Naive thymus-derived CD8-positive, alpha-beta T cell (primary cell): ENCODE measurements around the gene SPRYD3. TPM values are rescaled to one million over a fixed set of nuclear protein-coding genes. Genes with fewer than 3 reads are reported as not detected.
A peak's percentile ranks its signal among the peaks of the same experiment; 100 is the strongest.
"Not testable (repeated sequence)": the region's sequence is repeated elsewhere in the genome, so short reads cannot be mapped to it uniquely, and the experiment has no call there.

Experiments used
- ATAC-seq, 2 donors: fragments of 150-1000 bp; cut with Tn5 transposase in 1 of 2; sonication (Bioruptor Pico), chemical (Tn5 transposase) in 1 of 2; 1 replicate in 1 of 2; 2 replicates in 1 of 2; pipeline ENCODE4 v1.10.0; 2021; ENCODE audit warnings: mild to moderate bottlenecking in 2 of 2, moderate library complexity in 2 of 2
- POLR2A ChIA-PET: fragments of 350-600 bp; sonication (Branson Sonifier 250); formaldehyde crosslinking; loops from one replicate; lab custom pipeline; 2021; ENCODE audit warnings: antibody characterized with exemption; lab: Charles Lee
- DNase-seq, 10 donors: peaks; one replicate each; pipeline versions ENCODE4 v3.0.0 to v3.0.0-alpha.2; 2020 to 2022
- H3K27ac Mint-ChIP-seq, 10 donors: one replicate each; pipeline ENCODE4 v1.8.0; 2020 to 2022; ENCODE audit warnings: mild to moderate bottlenecking in 10 of 10, mixed read lengths in 10 of 10, moderate library complexity in 4 of 10, inconsistent platforms in 1 of 10
- H3K27me3 Mint-ChIP-seq, 5 donors: one replicate each; pipeline ENCODE4 v1.8.0; 2021 to 2022; ENCODE audit warnings: mixed read lengths in 5 of 5
- H3K36me3 Mint-ChIP-seq, 3 donors: one replicate each; pipeline ENCODE4 v1.8.0; 2020 to 2022; ENCODE audit warnings: mixed read lengths in 3 of 3, mild to moderate bottlenecking in 2 of 3, inconsistent platforms in 1 of 3
- H3K4me1 Mint-ChIP-seq, 4 donors: one replicate each; pipeline ENCODE4 v1.8.0; 2021 to 2022; ENCODE audit warnings: mixed read lengths in 4 of 4
- H3K4me3 Mint-ChIP-seq, 10 donors: one replicate each; pipeline ENCODE4 v1.8.0; 2020 to 2022; ENCODE audit warnings: mild to moderate bottlenecking in 10 of 10, mixed read lengths in 10 of 10, moderate library complexity in 6 of 10, inconsistent platforms in 1 of 10
- H3K9me3 Mint-ChIP-seq, 9 donors: one replicate each; pipeline ENCODE4 v1.8.0; 2020 to 2022; ENCODE audit warnings: mixed read lengths in 9 of 9, mild to moderate bottlenecking in 3 of 9, inconsistent platforms in 1 of 9, moderate library complexity in 1 of 9
- polyA plus RNA-seq, 3 donors: library from polyadenylated mRNA; unstranded; fragments of 300-500 nt; fragmentation: Illumina TruSeq; gene quantifications; one replicate each; pipeline ENCODE4 v1.2.3, GENCODE V29; 2021
- total RNA-seq, 8 experiments: library from RNA in 2 of 8; stranded (reverse) in 2 of 8; gene quantifications; one replicate each; pipeline ENCODE4 v1.2.3 and lab custom pipeline; 2021 to 2026

SPRYD3 gene
- total and polyA plus RNA-seq, 5 experiments from 2014 or later = 47.8 to 53.2 (median 50.0) TPM

- Mint-ChIP-seq H3K4me3 (no peak overlapping the region), H3K27me3 (no peaks in the 10 kb centered on the region), H3K36me3 (peaks cover 0 to 30% (median 1%) of the 10 kb centered on the region in 3 donors), H3K4me1 (peaks cover 2 to 26% (median 21%) of the 10 kb centered on the region in 4 donors), H3K27ac (peak overlapping the region in 3 of 10 donors; percentile 11 to 89 (median 52)), H3K9me3 (no peaks in the 10 kb centered on the region)
- ATAC-seq (no peak), DNase-seq (peak in 1 of 10 donors; percentile 53)
- POLR2A ChIA-PET = interaction anchor here (0.9 to 1.0 kb wide), 2 partner anchors 10 kb away, joined by 3 read pairs; no protein-coding TSS in a partner anchor
These were observed 35.1 kb downstream of the SPRYD3 start for GRCh38 chr12:53044052-53044581.

- no peak for ATAC-seq
- H3K4me3 Mint-ChIP-seq = no peak overlapping the region
- POLR2A ChIA-PET = interaction anchor here (0.7 to 1.4 kb wide), 3 partner anchors 12 to 21 kb away, joined by 3 to 4 read pairs (median 3); no protein-coding TSS in a partner anchor
These were observed 36.4 kb downstream of the SPRYD3 start for GRCh38 chr12:53042607-53043454.

GRCh38 chr12:53039851-53040250, 39.3 kb downstream of the SPRYD3 start:
- Mint-ChIP-seq H3K36me3 (peaks cover 3 to 72% (median 11%) of the 10 kb centered on the region in 3 donors), H3K9me3 (no peaks in the 10 kb centered on the region), H3K27ac (peak overlapping the region in 1 of 10 donors; percentile 43), H3K27me3 (no peaks in the 10 kb centered on the region), H3K4me1 (peaks cover 5 to 22% (median 14%) of the 10 kb centered on the region in 4 donors), H3K4me3 (peak overlapping the region in 1 of 10 donors; percentile 15)
- DNase-seq (no peak), ATAC-seq (no peak)
- POLR2A ChIA-PET = no interaction called here

More at GRCh38 chr12:53042607-53043454, 36.4 kb downstream of the SPRYD3 start:
- no peaks in the 10 kb centered on the region for H3K9me3 Mint-ChIP-seq
- DNase-seq = no peak
- H3K4me1 Mint-ChIP-seq = peaks cover 8 to 34% (median 30%) of the 10 kb centered on the region in 4 donors
- no peaks in the 10 kb centered on the region for H3K27me3 Mint-ChIP-seq
- H3K27ac Mint-ChIP-seq = peak overlapping the region in 7 of 10 donors; percentile 4 to 86 (median 41)
- peaks cover 3 to 43% (median 8%) of the 10 kb centered on the region in 3 donors for H3K36me3 Mint-ChIP-seq

- Mint-ChIP-seq H3K27ac (no peak overlapping the region), H3K36me3 (peaks cover 3 to 94% (median 25%) of the 10 kb centered on the region in 3 donors), H3K27me3 (no peaks in the 10 kb centered on the region), H3K9me3 (no peaks in the 10 kb centered on the region), H3K4me1 (peaks cover 5 to 20% (median 10%) of the 10 kb centered on the region in 4 donors), H3K4me3 (no peak overlapping the region)
- POLR2A ChIA-PET = interaction anchor here (1.3 kb wide), 1 partner anchor 63 kb away, joined by 3 read pairs; no protein-coding TSS in a partner anchor
- ATAC-seq (no peak), DNase-seq (peak in 1 of 10 donors; percentile 44)
These were observed 42.4 kb downstream of the SPRYD3 start for GRCh38 chr12:53036802-53037201.

DNA sequence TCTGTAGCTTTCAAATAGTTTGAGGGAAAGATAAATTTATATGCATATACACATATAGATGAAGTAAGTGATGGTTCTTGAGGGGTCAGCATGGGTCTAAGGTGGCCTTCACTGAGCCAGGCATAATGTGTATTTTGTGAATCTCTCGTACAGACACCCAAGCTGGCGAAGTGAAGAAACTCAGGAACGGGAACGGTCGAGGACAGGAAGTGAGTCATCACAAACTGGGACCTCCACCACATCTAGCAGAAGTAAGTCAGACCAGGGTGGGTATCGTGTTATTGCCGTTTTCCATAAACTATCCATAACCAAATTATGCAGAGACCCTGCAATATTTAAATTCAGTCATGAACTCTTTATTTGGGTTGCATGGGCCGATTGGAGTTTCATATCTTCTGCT, 44.7 kb downstream of the SPRYD3 start:
- Mint-ChIP-seq H3K27me3 (no peaks in the 10 kb centered on the region), H3K36me3 (peaks cover 3 to 95% (median 26%) of the 10 kb centered on the region in 3 donors), H3K27ac (peak overlapping the region in 4 of 10 donors; percentile 16 to 81 (median 68)), H3K9me3 (no peaks in the 10 kb centered on the region), H3K4me1 (peaks cover 8 to 23% (median 10%) of the 10 kb centered on the region in 4 donors), H3K4me3 (no peak overlapping the region)
- POLR2A ChIA-PET = interaction anchor here (1.0 kb wide), 2 partner anchors 13 to 20 kb away, joined by 3 to 8 read pairs; no protein-coding TSS in a partner anchor
- ATAC-seq (no peak), DNase-seq (no peak)

- POLR2A ChIA-PET = interaction anchor here (1.0 kb wide), 1 partner anchor 12 kb away, joined by 3 read pairs; no protein-coding TSS in a partner anchor
- H3K9me3 Mint-ChIP-seq, H3K4me3 Mint-ChIP-seq, ATAC-seq, H3K27me3 Mint-ChIP-seq, DNase-seq: not testable (repeated sequence)
- Mint-ChIP-seq H3K4me1 (peaks cover 5 to 18% (median 6%) of the 10 kb centered on the region in 4 donors), H3K27ac (peak overlapping the region in 3 of 10 donors; percentile 7 to 67 (median 16)), H3K36me3 (peaks cover 2 to 95% (median 23%) of the 10 kb centered on the region in 3 donors)
These were observed 45.4 kb downstream of the SPRYD3 start for GRCh38 chr12:53033832-53034231.

DNA sequence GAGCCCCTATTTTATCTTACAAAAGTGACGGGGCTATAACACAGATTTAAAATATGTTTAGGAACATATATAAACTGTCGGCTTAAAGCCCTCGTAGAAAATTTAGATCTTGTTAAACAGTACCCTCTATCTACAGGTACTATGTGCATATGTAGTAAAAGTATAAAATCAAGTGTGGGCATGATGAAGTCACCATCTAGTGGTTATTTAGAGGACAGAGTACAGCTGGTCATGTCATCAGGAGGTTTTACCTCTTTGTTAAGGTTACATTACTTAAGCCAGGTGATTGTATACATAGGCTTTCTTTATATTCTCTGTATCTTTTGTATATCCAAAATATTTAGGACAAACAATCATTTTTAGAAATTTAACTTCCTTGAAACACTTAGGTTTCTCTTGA, 47.6 kb downstream of the SPRYD3 start:
- no peaks in the 10 kb centered on the region for H3K27me3 Mint-ChIP-seq
- peaks cover 7 to 95% (median 30%) of the 10 kb centered on the region in 3 donors for H3K36me3 Mint-ChIP-seq
- peaks cover 0 to 5% (median 2%) of the 10 kb centered on the region in 4 donors for H3K4me1 Mint-ChIP-seq
- no peak overlapping the region for H3K27ac Mint-ChIP-seq
- DNase-seq (no peak), ATAC-seq (no peak)
- no peaks in the 10 kb centered on the region for H3K9me3 Mint-ChIP-seq
- POLR2A ChIA-PET = interaction anchor here (0.6 kb wide), 1 partner anchor 460 kb away, joined by 3 read pairs; no protein-coding TSS in a partner anchor
- H3K4me3 Mint-ChIP-seq = no peak overlapping the region

- POLR2A ChIA-PET = interaction anchor here (0.7 to 1.2 kb wide), 3 partner anchors 14 to 21 kb away, joined by 3 read pairs; partner anchors contain the start of gene EIF4B
- ATAC-seq = not testable (repeated sequence)
These were observed 52.2 kb downstream of the SPRYD3 start for GRCh38 chr12:53027014-53027413.

DNA sequence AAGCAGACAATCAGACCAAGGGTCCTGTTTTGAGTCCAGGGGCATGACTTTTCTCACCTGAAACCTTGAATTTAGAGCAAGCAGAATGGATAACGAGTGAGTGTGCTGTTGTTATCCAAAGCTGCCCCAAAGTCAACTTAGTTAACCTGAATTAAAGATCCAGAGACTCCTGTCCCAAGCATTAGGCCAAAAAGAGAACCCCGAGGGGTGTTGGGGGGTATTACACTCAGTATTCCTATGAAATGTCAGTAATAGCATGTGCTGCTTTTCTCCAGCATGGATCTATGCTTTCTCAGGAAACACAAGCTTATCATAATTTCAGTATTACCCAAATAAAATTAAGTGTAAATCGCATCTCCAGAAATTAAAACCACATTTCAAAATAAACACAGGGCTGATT, 53.9 kb downstream of the SPRYD3 start:
- peaks cover 0 to 6% (median 4%) of the 10 kb centered on the region in 4 donors for H3K4me1 Mint-ChIP-seq
- H3K36me3 Mint-ChIP-seq = peaks cover 16 to 88% (median 23%) of the 10 kb centered on the region in 3 donors
- no peaks in the 10 kb centered on the region for H3K9me3 Mint-ChIP-seq
- no peak overlapping the region for H3K4me3 Mint-ChIP-seq
- H3K27me3 Mint-ChIP-seq = no peaks in the 10 kb centered on the region
- POLR2A ChIA-PET = no interaction called here
- no peak overlapping the region for H3K27ac Mint-ChIP-seq
- no peak for ATAC-seq
- no peak for DNase-seq

More at GRCh38 chr12:53027014-53027413, 52.2 kb downstream of the SPRYD3 start:
- not testable (repeated sequence) for H3K9me3 Mint-ChIP-seq, H3K4me1 Mint-ChIP-seq, DNase-seq, H3K4me3 Mint-ChIP-seq, H3K27me3 Mint-ChIP-seq, H3K27ac Mint-ChIP-seq
- H3K36me3 Mint-ChIP-seq = peaks cover 14 to 88% (median 24%) of the 10 kb centered on the region in 3 donors

- POLR2A ChIA-PET = interaction anchor here (0.7 kb wide), 1 partner anchor 14 kb away, joined by 3 read pairs; no protein-coding TSS in a partner anchor
- peaks cover 0 to 67% (median 10%) of the 10 kb centered on the region in 3 donors for H3K36me3 Mint-ChIP-seq
- H3K4me1 Mint-ChIP-seq = peaks cover 15 to 58% (median 41%) of the 10 kb centered on the region in 4 donors
- no peak for ATAC-seq
- DNase-seq = no peak
- no peak overlapping the region for H3K4me3 Mint-ChIP-seq
- no peaks in the 10 kb centered on the region for H3K27me3 Mint-ChIP-seq
- peak overlapping the region in 6 of 10 donors; percentile 1 to 75 (median 36) for H3K27ac Mint-ChIP-seq
- no peaks in the 10 kb centered on the region for H3K9me3 Mint-ChIP-seq
These were observed 64.5 kb downstream of the SPRYD3 start for GRCh38 chr12:53014709-53015108.
